OCI-M2 (cell line): ENCODE measurements around the gene RASL10B.
"Not testable (repeated sequence)": the region's sequence is repeated elsewhere in the genome, so short reads cannot be mapped to it uniquely, and the experiment has no call there.

Experiments
- DNase-seq: peaks from one replicate; lab custom pipeline; 2025; ENCODE audit not compliant: unreplicated experiment; lab: John Stamatoyannopoulos, UW

Gene RASL10B

DNA sequence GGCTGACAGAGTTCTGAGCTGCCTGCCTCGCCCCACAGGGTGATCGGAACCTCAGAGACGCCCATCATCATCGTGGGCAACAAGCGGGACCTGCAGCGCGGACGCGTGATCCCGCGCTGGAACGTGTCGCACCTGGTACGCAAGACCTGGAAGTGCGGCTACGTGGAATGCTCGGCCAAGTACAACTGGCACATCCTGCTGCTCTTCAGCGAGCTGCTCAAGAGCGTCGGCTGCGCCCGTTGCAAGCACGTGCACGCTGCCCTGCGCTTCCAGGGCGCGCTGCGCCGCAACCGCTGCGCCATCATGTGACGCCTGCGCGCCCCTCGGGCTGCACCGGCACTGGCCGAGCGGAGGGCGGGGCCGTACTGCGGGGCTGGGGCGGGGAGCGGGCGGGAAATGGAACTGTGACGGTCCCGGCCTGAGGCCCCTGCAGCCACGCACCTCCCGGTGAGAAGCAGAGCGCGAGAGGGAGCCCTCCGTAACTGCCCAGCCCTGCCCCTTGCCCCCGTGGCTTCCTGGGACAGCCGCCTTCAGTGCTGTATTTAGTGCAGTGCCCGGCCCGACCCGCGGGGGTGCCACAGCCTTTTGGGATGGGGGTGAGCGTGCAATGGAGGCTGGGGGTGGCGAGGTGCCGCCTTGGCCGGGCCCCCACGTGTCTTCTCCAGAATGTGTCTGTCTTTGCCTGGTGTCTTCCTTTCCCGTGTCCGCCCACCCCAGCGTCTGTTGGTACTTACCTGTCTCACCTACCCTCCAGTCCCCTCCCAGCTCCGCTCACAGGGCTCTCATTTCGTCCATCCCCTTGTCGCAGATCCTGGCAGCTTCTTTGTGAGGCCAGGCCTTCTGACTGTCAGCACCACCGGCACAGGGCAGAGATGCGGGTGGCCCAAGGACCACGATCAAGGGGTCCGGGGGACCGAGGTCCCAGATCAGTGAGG lies 9.8 kb downstream of the RASL10B start:
- no peak for DNase-seq

DNA sequence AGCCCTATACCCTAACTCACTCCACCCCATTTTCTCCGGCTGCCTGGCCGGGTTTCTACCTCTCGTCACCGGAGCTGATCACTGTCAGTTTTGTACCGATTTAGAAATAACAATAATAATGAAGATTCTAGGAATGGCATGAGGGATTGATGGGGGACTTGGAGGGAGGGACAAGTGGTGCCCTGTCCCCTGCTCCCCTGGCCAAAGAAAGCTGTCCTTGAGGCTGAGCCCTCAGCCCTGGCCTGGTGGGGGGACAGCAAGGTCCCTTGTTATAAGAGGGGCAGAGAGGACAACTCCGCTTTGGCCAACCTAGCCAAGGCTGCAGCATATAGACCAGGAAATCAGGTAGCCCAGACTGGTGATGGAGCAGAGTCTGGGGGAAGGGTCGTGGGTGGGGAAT lies 11.1 kb downstream of the RASL10B start:
- no peak for DNase-seq

DNA sequence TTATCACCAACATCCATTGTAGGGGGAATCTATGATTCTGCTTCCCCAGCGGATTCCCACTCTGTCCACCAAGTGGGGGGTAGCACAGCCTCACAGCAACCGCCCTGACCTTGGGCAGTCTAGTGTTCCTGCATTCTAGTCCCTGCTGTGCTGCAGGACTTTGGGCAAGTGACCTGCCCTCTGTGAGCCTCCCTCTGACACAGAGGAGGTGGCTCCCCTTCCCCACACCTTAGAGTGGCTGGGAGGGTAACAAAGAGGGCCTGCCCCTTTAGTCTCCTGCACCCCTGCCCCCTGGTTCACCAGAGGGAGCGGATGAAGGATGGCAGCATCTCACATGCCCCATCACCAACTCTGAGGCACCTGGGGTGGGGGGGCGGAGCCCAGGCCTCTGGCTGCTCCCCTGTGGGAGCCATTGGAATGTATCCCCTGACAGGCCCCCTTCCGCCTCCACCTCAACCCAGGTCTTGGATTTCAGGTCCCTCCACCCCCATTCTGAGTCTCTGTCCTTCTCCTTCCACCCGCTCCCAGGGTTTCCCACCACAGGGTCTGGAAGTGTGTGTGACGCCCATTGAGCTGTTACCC lies 11.5 kb downstream of the RASL10B start:
- no peak for DNase-seq

DNA sequence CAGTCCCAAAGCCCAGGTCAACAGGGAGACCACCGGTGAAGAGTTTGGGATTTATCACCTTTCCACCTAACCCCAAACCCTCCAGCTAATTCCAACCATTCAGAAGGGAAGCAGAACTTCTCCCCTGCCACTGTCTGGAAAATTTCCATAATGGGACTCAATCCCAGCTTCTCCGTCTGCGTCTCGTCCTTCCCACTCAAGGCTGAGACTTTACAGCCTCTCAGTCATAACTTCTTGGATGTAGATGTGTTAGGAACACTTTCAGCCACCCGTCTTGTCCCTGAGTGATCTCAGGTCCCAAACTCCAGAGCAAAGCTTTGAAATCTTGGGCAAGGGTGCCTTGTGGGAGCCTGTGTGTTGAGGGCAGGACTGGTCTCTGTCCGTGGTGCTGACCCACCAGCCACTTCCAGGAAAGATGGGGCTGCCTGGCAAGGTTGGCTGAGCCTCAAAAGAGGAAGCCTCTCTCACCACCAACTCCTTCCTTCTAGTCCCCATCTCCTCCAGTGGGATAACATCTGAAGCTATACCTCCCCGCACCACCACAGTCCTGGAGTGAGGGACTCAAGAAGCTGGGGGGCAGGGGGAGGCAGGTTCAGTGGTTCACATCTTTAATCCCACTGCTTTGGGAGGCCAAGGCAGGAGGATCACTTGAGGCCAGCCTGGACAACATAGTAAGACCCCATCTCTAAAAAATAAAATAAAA lies 12.3 kb downstream of the RASL10B start:
- DNase-seq: no peak

DNA sequence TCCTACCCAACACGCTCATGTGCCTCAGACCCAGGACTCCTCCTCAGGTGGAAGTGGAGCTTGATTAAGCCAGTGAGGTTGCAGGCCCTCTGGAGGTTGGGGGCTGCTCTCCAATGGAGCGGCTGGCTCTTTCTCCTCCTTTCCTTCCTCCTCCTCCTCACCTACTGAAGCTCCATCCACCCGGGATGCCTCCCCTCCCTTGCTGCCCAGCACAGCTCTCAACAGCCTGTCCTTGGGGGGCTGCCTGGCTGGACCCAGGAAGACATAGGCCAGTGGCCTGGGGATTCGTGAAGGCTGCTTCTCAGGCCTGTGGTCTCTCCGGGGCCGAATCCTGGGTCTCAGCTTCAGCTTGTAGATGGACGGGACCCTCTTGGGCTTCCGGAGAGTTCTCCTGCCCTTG lies 13.4 kb downstream of the RASL10B start:
- DNase-seq: no peak

DNA sequence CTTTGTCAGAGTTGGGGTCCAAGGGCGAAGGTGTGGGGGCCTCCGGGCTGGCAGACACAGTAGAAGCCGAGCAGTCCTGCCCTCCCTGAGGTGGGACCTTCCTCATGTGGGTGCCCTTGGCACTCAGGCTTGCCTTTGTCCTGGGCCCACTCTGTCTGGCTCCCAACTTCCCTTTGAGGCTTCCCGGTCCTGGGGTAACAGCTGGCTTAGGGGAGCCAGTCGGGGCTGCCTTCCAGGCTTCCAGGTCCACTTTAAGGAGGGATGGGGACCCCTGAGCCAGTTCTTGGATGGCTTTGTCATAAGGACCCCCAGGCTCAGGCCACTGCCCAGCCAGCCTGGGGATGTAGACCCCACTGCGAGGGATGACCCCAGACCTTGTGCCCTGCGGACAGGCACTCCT lies 13.8 kb downstream of the RASL10B start:
- no peak for DNase-seq

DNA sequence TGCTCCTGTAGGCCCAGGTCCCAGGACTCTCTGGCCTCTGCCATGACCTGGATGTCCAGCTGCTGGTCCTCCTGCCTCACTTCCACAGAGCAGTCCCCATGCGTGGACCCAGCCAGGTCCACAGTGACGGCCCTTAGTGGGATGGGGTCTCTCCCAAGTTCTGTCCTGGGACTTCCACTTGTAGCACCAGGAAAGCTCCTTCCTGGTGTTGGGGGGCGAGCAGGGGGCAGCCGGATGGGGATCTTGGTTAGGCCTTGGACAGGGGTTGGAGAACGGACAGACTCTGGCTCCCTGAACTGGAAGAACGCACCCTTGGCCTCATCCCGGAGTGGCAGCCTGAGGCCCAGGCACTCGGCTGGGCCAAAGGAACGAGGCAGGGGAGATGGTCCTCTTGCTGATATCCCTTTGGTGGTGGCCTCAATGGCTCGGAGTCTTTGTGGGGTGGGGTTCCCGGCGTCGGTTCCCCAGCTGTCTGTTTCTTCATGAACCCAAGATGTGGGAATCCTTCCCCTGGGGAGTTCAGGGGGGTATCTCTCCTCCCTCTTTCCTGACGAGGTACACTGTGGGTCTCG lies 14.4 kb downstream of the RASL10B start:
- no peak for DNase-seq

DNA sequence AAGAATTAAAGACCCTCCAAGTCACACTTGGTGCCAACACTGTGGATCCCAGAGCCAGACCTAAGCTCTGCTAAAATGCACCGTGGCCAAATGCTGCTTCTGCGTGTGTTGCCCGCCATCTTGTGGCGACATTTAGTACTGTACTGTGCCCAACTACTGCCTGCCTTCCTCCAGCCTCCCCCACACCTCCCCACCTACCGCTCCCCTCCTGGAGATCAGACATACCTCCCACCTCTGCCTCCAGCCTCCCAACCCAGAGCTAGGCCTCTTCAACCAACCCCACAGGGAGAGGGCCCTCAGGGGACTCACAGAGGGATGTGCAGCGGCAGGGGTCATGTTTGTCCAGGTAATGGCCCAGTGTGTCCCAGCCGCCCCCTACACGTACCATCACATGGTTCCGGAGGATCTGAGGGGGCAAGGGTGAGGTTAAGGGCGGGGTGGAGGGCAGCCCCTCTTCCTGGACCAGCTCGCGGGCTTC lies 16.1 kb downstream of the RASL10B start:
- DNase-seq: peak; percentile 10

DNA sequence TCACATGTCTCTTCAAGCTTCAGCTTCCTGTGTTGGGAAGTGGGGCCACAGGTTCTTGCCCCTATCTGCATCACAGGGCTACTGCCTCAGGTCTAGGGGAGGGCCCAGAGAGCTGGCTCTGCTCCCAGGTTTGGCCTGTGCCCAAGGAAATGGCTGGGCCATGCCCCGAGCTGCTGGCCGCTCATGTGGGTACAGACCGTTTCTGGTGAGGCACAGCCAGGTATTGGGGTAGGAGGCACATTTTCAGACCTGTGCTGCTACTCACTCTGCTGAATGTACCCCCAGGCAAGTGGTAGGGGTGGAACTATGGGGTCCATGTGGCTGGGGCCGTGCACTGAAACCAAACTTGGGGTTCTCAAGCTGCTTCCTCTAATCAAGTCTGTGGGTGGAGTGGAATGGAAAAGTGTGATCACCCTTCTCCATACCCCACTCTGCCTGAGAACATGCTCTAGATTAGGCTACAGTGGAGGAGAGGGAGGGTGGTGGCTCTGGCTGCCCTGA lies 17.0 kb downstream of the RASL10B start:
- DNase-seq: no peak

DNA sequence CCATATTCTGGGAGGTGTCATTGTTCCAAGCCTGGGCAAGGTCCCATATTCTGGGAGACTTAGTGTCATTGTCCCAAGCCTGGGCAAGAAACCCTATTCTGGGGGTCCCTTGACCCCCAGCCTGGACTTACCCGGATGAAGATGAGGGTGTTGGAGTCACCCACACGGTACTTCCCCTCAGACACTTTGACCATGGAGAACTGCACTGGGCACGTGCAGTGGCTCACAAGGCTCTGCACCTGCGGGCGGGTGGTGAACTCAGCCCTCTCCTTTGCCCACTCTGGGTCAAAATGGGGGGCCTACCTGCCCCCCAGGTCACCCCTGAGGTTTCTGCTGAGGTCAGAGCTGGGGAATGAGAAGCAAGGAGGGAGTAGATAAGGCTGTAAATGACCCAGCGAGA lies 17.5 kb downstream of the RASL10B start:
- no peak for DNase-seq

DNA sequence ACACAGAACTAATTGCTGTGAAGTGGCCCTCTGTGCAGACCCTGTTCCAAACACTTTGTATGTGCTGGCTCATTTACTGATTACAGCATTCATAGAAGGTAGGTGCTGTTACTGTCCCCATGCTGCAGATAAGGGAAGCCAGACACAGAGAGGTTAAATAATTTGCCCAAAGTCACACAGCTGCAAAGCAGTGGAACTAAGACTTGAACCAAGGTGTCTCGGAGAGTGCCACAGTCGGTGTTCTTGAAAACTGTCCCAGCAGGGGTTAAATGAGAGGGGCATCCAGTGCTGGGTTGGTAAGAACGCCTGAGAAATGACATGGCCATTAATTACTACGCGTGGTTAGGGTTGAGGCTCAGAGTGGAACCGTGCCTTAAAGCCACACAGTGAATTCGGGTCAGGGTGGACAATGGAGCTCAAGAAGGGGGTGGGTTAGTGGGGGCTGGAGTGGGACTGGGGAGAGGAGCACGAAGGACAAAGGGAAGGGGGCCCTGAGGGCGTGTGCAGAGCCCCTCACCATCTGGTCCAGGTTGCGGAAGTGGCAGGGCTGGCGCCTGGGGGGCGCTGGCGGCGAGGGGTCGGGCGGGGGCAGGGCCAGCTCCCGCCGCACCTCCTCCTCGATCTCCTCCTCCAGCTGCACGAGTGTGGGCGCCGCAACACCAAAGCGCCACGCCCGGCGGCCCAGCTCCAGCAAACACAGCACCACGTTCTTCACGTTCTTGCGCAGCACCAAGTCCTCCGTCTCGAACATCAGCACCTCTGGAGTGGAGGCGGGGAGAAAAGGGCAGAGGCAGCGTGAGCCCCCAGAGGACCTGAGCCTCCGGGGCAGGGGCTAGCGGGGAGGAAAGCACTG lies 18.3 kb downstream of the RASL10B start:
- no peak for DNase-seq

DNA sequence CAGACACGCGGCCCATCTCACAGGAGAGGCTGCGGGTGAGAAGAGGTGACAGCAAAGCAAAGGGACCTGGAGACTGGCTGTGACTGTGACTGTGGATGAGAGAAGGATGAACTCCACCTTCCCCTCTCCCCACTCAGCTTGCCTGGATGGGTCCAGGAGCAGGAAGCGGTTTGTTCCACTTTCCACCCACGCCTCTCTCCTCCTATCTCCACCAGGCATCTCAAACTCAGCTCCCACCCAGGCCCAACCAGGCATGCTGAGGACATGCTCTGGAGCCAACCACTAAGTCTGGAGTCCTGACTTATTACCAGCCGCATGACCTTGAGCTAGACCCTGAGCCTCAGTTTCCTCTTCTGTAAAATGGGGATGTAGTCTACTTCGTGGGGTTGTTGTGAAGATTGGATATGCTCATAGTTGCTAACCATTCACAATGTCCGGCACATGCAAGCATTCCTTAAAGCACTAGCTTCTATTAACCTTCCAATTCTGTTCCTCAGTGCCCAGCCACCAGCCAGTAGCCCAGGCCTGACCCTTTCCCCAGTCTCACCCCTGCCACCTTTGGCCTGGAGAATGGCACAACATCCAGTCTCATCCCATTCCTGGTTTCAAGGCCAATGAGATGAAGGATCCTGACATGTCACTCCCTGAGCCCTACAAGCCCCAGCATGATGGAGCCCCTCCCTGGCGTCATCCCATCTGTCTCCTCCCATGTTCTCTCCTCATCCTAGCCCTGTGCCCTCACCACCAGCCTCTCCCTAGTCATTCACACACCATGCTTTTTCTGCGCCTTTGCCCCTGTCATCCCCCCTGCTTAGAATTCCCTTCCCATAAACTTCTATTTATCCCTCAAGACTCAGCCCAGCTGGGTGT lies 19.3 kb downstream of the RASL10B start:
- DNase-seq: no peak

DNA sequence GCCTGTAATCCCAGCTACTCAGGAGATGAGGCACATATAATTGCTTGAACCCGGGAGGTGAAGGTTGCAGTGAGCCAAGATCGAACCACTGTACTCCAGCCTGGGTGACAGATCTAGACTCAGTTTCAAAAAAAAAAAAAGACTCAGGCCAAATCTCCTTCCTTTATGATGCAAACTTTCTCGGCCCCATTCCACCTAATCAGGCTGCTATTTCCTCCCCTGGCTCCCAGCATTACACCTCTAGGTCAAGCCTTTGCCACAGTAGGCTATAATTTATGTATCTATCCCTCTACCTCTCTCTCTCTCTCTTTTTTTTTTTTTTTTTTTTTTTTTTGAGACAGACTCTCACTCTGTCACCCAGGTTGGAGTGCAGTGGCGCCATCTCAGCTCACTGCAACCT lies 20.1 kb downstream of the RASL10B start:
- DNase-seq: not testable (repeated sequence)

DNA sequence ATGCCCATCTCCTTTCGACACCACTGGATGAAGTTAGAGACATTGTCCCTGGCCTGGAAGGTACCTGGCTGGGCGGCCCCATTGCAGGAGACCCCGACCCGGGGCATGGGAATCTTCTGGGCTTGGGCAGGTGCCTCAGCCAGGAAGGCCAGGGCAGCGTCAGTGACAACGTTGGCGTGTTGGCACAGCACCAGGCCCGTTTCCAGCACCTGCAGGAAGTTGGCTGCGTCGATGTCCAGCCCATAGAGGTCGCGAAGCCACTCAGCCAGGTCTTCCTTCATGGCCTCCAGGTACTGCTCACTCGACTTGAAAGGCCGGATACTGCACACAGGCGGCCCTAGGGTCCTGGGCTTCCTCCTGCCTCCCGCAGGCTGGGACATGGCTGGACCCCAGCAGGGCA lies 21.0 kb downstream of the RASL10B start:
- DNase-seq: no peak

DNA sequence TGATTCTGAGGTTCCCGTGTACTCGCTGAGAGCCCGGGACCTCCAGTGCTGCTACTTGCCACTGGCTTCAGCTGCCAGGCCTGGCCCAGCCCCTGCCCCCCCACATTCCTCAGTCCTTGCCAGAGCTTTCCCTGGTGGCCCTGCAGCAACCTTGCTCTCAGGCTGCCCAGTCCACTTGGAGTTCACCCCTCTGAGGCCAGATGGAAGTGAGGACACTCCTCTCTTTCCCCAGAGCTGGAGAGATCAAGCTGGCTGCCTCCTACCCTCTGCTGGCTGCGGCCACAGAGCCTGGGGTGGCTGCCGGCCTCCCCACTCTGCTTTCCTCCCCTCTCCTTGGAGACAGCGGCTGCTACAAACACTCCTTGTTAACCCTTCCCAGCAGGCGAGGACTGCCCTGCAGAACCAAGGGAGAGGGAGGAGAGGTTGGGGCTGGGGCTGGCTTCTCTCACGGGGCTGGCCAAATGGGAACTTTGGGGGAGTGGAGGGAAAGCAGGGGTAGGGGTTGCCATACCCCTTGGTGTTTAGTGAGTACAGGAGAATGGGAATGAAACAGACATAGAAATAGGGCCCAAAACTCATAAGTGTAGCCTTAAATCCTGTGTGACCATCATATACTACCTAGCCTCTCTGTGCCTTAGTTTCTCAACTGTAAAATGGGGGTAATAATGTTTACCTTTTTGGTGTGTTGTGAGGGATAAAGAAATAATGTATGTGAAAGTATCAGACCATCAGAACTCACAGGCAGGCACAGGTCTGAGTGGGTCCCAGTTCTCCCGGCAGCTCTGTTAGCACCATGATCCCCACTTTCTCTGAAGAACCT lies 21.7 kb downstream of the RASL10B start, which contains the start of gene GAS2L2:
Gene GAS2L2 (minus strand): TSS at position 295 of the 820 bp plus-strand sequence. CDS start 389 bp downstream, outside the sequence.
- DNase-seq: no peak

DNA sequence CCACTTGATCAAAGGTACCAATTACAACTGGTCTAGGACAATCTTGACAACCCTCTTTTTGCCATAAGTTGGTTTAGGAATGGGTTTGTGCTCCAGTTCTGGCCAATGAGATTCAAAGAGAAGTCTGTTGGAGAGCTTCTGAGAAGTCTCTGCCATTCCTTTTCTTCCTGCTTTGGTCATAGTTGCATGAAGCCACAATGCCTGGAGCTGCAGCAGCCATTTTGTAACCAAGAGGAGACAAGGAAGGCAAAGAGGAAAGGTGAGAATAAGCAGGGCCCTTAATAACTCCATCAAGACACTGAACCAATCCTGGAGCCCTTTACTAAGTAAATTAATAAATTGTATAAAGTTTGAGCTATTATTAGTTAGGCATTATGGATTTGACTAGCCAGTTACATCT lies 25.8 kb downstream of the RASL10B start:
- no peak for DNase-seq

DNA sequence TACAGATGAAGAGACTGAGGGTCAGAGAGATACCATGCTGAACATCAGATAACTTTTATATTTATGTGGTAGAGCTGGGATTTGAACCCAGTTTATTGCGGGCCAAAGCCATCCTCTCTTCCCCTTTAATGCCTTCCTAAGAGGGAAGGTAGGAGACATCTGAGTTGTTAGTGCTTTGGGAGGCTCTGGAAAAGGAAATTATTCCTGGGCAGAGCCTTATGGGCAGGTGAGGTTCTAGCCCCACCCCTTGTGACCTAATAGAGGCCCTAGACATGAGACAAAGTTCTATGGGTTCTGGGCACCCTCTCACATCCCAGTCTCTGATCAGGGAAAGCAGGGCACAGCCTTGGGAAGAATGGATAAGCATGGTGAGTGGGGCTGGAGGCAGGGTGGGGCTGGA lies 29.1 kb downstream of the RASL10B start, which contains the start of gene C17orf50:
Gene C17orf50 (plus strand): TSS at position 301 of the 400 bp plus-strand sequence. CDS start 55 bp downstream, at position 356.
- DNase-seq: no peak

DNA sequence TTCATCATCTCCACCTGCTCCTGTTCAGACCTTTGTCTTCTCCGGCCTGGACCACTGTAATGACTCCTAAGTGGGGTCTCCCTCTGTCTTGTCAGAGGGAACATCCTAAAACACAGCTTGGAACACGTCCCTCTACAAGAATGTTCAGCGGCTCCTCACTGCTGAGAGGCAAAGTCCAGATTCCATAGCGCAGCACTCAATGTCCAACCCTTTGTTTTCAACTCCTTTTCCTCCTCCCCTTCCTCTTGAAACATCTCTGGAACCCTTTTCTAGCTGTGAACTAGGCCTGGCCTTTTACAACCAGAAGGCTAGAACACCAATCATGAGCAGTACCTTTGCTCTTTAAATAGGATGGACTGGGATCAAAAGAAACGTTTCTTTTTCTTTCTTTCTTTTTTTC lies 30.2 kb downstream of the RASL10B start:
- DNase-seq: no peak
